Activated naive CD4-positive, alpha-beta T cell treated with anti-CD3 and anti-CD28 coated beads for 36 hours (primary cell): ENCODE results near the gene TTLL5. TPM values are rescaled to one million over a fixed set of nuclear protein-coding genes. Genes with fewer than 3 reads are reported as not detected.

ENCODE experiments used
- CTCF ChIA-PET: fragments of 350-600 bp; sonication (Branson Sonifier 250); formaldehyde crosslinking; loops from one replicate; lab custom pipeline; 2021; ENCODE audit warnings: antibody characterized with exemption; lab: Charles Lee
- DNase-seq: peaks from one replicate; pipeline ENCODE4 v3.0.0-alpha.2; 2020
- H3K27ac Mint-ChIP-seq: one replicate; pipeline ENCODE4 v1.8.0; 2021; ENCODE audit warnings: mild to moderate bottlenecking, mixed read lengths
- H3K27me3 Mint-ChIP-seq: one replicate; pipeline ENCODE4 v1.8.0; 2021; ENCODE audit warnings: low read depth, mixed read lengths
- H3K36me3 Mint-ChIP-seq: one replicate; pipeline ENCODE4 v1.8.0; 2021; ENCODE audit warnings: low read depth, mixed read lengths
- H3K4me1 Mint-ChIP-seq: one replicate; pipeline ENCODE4 v1.8.0; 2021; ENCODE audit warnings: low read depth, mixed read lengths
- H3K4me3 Mint-ChIP-seq: one replicate; pipeline ENCODE4 v1.8.0; 2021; ENCODE audit warnings: mild to moderate bottlenecking, moderate library complexity, mixed read lengths
- H3K9me3 Mint-ChIP-seq: one replicate; pipeline ENCODE4 v1.8.0; 2021; ENCODE audit warnings: mixed read lengths
- intact Hi-C: fragments of 100-400 bp; cut with micrococcal nuclease; formaldehyde crosslinking; loops from one replicate; pipeline ENCODE4 v1.15.1; 2023
- total RNA-seq, 2 experiments: library from RNA; stranded (reverse); gene quantifications; one replicate each; pipeline ENCODE4 v1.2.3, GENCODE V29; 2021

Gene TTLL5
- total RNA-seq, 2 experiments from 2014 or later: 23.8 to 25.1 TPM

DNA sequence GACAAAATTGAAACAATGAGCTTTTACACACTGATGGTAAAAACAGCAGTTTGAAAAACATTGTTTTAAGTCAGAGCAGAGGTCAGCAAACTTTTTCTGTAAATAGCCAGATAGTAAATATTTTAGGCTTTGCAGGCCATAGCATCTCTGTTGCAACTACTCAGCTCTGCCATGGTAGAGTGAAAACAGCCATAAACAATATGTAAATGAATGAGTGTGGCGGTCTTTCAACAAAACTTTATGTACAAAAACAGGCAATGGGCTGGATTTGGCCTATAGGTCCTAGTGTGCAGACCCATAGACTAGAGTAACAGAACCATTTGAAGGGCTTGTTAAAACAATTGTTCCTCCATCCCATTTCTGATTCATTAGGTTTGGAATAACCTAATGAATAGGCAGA lies 205.9 kb downstream of the TTLL5 start:
- Mint-ChIP-seq H3K27me3 (no peaks in the 10 kb centered on the region), H3K36me3 (peaks cover 12% of the 10 kb centered on the region), H3K9me3 (no peaks in the 10 kb centered on the region), H3K4me3 (no peak overlapping the region), H3K4me1 (no peaks in the 10 kb centered on the region), H3K27ac (no peak overlapping the region)
- CTCF ChIA-PET: interaction anchor here (1.0 kb wide), 1 partner anchor 116 kb away, joined by 3 read pairs; no protein-coding TSS in a partner anchor
- intact Hi-C loops: no loop called here
- DNase-seq: no peak

DNA sequence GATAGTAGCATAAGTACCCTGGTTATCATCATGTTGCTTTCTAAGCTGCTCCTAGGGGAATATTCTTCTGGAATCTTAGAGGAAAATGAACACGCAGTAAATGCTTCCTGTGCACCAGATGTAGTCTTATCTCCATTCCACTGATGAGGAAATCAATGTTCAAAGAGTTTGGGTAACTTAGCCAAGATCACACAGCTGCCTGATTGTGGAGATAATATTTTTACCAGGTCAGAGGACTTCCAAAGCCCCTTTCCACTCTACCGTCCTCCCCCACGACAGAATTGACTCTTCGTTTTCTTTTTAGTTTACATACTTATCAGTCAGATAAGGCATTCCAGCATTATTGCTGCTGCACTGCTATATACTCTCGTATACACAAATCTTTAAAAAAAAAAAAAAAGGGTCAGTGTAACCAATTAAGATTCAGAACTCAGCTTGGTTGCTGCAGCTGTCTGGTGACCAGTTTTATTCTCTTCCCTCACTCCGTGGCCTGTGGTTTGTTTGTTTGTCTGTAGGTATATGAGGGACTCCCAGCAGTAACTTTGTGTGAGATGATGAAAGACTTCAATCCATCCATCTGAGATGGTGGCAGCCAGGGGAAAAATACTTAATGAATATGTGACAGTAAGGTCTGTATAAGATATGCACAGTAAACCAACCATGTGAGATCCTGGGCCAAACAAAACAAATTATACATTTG lies 210.3 kb downstream of the TTLL5 start:
- Mint-ChIP-seq H3K27me3 (no peaks in the 10 kb centered on the region), H3K27ac (no peak overlapping the region), H3K4me3 (no peak overlapping the region), H3K9me3 (no peaks in the 10 kb centered on the region), H3K36me3 (peaks cover 12% of the 10 kb centered on the region), H3K4me1 (no peaks in the 10 kb centered on the region)
- CTCF ChIA-PET: interaction anchor here (0.6 kb wide), 1 partner anchor 621 kb away, joined by 5 read pairs; no protein-coding TSS in a partner anchor
- no peak for DNase-seq
- intact Hi-C loops: no loop called here

DNA sequence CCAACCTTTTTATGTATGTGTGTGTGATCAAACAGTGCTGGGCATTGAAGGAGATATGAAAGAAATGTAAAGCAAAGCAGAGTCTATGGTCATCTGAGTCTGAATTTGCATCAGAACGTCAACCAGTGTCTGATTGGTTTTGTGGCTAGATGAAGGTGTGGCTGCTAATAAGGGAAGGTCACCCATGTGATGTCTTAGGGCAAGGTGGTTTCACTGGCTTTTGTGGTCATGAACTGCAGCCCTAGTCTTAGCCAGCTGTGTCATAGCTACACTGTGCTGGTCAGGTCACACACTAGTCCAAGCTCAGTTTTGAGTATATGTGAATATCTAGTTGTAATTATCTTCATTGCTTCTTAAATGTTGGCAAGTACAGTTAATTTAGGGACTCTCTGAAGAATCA lies 214.9 kb downstream of the TTLL5 start:
- no peak overlapping the region for H3K4me3 Mint-ChIP-seq
- no peaks in the 10 kb centered on the region for H3K27me3 Mint-ChIP-seq
- intact Hi-C loops: no loop called here
- peaks cover 10% of the 10 kb centered on the region for H3K4me1 Mint-ChIP-seq
- CTCF ChIA-PET: interaction anchor here (0.6 kb wide), 1 partner anchor 145 kb away, joined by 3 read pairs; no protein-coding TSS in a partner anchor
- no peak overlapping the region for H3K27ac Mint-ChIP-seq
- H3K36me3 Mint-ChIP-seq: peaks cover 7% of the 10 kb centered on the region
- DNase-seq: no peak
- H3K9me3 Mint-ChIP-seq: no peaks in the 10 kb centered on the region

DNA sequence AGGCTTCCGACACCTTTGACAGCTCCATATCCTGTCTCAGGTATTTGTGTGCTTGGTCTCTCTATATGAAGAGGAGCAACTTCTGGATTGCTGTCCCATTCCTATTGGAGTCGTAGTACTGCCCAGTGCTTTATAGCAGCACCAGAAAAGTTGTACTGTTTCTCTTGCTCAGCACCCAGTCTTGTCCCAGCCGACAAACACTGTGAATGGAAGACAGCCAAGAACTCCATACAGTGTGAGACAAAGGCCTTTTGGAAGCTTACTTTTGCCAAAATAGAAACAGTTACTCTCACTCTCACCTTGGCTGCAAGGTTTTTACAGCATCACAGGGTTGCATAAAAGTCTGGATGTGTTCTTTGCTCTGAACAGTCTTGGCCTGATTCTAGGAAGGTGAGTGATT lies 215.5 kb downstream of the TTLL5 start:
- intact Hi-C loops: no loop called here
- Mint-ChIP-seq H3K27me3 (no peaks in the 10 kb centered on the region), H3K27ac (no peak overlapping the region), H3K4me3 (no peak overlapping the region), H3K9me3 (no peaks in the 10 kb centered on the region), H3K36me3 (peaks cover 6% of the 10 kb centered on the region), H3K4me1 (peaks cover 10% of the 10 kb centered on the region)
- CTCF ChIA-PET: interaction anchor here (0.6 kb wide), 1 partner anchor 146 kb away, joined by 3 read pairs; no protein-coding TSS in a partner anchor
- DNase-seq: no peak

DNA sequence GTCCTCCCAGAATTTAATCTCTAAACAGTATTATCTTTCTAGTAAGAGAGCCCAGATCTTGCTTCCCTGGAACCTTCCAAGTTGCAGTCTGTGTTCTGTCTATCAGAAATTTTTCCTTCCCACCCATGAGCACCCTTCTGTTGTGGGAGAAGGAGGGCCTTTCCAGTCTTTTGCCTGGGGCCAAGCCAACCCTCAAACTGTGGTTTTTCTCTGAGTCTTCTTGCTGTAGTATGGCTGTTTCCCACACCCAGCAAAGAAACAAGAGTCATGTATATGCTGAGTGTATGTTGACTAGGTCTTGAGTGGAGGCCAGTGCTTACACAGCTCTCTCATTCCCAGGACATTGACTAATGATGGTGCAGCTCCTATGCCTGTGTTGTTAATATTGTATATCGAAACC lies 216.2 kb downstream of the TTLL5 start:
- peaks cover 10% of the 10 kb centered on the region for H3K4me1 Mint-ChIP-seq
- DNase-seq: no peak
- H3K4me3 Mint-ChIP-seq: no peak overlapping the region
- no peak overlapping the region for H3K27ac Mint-ChIP-seq
- no peaks in the 10 kb centered on the region for H3K9me3 Mint-ChIP-seq
- H3K27me3 Mint-ChIP-seq: no peaks in the 10 kb centered on the region
- intact Hi-C loops: no loop called here
- CTCF ChIA-PET: no interaction called here
- H3K36me3 Mint-ChIP-seq: peaks cover 4% of the 10 kb centered on the region

DNA sequence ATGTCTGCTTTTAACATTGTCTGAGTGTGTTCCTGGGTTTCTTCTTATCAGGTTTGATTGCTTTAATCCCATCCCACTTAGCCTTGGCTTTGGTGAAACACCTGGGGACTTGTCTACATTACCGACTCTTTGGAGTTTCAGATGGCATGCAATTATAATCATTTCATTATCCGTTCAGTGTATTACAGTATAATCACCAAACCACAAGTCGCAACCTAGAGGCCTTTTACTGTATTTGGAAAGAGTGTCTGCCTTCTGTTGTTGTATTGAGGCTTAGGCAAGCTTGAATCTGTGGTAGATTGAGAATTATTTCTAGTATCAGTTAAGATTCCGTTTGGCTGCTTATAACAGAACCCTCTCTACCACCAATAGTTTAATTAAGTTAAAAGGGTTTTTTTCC lies 216.8 kb downstream of the TTLL5 start:
- no peak overlapping the region for H3K27ac Mint-ChIP-seq
- intact Hi-C loops: no loop called here
- H3K4me3 Mint-ChIP-seq: no peak overlapping the region
- peaks cover 5% of the 10 kb centered on the region for H3K36me3 Mint-ChIP-seq
- H3K9me3 Mint-ChIP-seq: no peaks in the 10 kb centered on the region
- H3K4me1 Mint-ChIP-seq: peaks cover 10% of the 10 kb centered on the region
- H3K27me3 Mint-ChIP-seq: no peaks in the 10 kb centered on the region
- DNase-seq: no peak
- CTCF ChIA-PET: no interaction called here

DNA sequence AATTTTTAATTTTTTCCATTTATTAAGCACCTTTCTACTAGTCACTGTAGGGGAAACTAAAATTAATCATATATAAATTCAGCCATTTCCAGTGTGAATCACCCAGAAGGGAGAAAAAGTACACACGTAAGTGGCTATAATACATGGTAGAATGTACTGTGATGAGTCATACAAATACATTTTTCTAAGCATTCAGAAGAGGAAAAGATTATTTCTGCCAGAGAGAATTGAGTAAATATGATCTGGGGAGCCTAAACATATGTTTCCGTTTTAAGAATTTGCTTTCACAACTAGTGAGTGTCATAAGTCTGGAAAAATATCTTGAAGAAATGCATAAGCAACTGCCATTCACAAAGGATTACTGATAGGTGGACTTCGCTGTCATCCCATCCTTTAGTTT lies 218.0 kb downstream of the TTLL5 start:
- CTCF ChIA-PET: no interaction called here
- Mint-ChIP-seq H3K4me1 (peaks cover 10% of the 10 kb centered on the region), H3K4me3 (no peak overlapping the region), H3K27ac (no peak overlapping the region), H3K9me3 (no peaks in the 10 kb centered on the region), H3K36me3 (peaks cover 8% of the 10 kb centered on the region), H3K27me3 (no peaks in the 10 kb centered on the region)
- intact Hi-C loops: no loop called here
- DNase-seq: no peak

DNA sequence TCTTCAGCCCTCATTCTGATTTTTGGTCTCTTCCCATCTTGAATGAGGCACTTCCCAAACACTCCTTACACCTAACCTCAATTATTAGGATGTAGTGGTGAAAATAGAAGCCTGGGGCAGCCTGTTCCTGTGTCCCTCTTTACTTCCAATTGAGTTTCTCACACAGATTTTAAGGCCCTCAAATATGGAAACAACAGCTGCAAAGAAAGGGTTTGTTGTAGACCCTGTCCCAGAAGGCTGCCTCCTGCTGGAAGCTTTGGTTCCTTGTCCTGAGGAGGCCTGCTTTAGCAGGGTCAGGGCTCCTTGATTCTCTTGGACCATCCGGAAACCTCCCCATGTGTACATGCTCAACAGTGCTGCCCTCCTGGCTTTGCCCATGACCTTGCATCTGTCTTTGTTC lies 219.5 kb downstream of the TTLL5 start:
- DNase-seq: no peak
- H3K9me3 Mint-ChIP-seq: no peaks in the 10 kb centered on the region
- H3K4me3 Mint-ChIP-seq: no peak overlapping the region
- peaks cover 10% of the 10 kb centered on the region for H3K4me1 Mint-ChIP-seq
- H3K27ac Mint-ChIP-seq: no peak overlapping the region
- H3K27me3 Mint-ChIP-seq: no peaks in the 10 kb centered on the region
- H3K36me3 Mint-ChIP-seq: peaks cover 12% of the 10 kb centered on the region
- intact Hi-C loops: no loop called here
- CTCF ChIA-PET: interaction anchor here (0.6 to 1.7 kb wide), 6 partner anchors 16 to 171 kb away, joined by 3 to 5 read pairs (median 3); no protein-coding TSS in a partner anchor

DNA sequence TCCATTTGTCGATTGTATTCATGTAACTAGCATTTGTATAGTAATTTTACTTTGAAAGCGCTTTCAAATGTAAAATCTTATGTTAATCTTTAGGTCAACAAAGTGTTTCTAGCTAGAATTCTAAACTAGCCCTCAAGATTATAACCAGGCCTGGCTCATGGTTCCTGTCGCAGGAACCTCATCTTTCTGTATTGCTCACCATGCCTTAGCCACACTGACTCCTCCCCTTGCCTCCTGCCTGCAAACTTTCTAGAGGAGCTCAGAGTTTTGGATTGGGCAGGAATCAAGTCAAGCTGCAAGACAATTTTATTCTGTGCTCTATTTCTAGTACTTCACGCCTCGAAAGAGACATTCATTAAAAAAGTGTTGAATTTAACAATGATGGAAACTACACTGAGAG lies 220.9 kb downstream of the TTLL5 start:
- H3K4me1 Mint-ChIP-seq: peaks cover 10% of the 10 kb centered on the region
- H3K4me3 Mint-ChIP-seq: no peak overlapping the region
- no peaks in the 10 kb centered on the region for H3K27me3 Mint-ChIP-seq
- no peak overlapping the region for H3K27ac Mint-ChIP-seq
- DNase-seq: no peak
- CTCF ChIA-PET: interaction anchor here (0.7 to 1.7 kb wide), 2 partner anchors 173 to 269 kb away, joined by 5 to 7 read pairs; no protein-coding TSS in a partner anchor
- peaks cover 10% of the 10 kb centered on the region for H3K36me3 Mint-ChIP-seq
- intact Hi-C loops: no loop called here
- H3K9me3 Mint-ChIP-seq: no peaks in the 10 kb centered on the region

DNA sequence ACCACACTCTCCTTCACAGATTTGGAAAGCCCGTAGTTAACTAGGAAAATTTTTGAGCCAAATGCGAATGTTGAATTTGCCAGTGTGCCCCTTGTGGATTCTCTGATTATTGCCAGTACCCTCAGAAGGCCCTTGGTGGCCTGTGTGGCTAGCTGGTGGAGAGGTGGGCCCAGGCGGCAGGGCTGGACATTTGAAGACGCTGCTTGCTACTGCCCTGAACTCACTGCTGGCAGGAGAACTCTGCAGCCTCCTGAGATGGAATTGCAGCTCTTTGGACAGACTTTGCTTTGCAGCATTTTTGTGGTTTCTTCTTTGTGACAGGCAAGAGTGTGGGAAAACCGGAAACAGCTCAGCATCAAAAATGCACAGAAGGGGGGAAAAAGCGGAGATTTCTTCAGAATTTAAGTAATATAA lies 223.2 kb downstream of the TTLL5 start:
- H3K27ac Mint-ChIP-seq: no peak overlapping the region
- peaks cover 4% of the 10 kb centered on the region for H3K4me1 Mint-ChIP-seq
- H3K27me3 Mint-ChIP-seq: no peaks in the 10 kb centered on the region
- intact Hi-C loops: no loop called here
- no peak for DNase-seq
- CTCF ChIA-PET: interaction anchor here (1.5 kb wide), 1 partner anchor 22 kb away, joined by 4 read pairs; no protein-coding TSS in a partner anchor
- H3K4me3 Mint-ChIP-seq: no peak overlapping the region
- H3K9me3 Mint-ChIP-seq: no peaks in the 10 kb centered on the region
- peaks cover 12% of the 10 kb centered on the region for H3K36me3 Mint-ChIP-seq

DNA sequence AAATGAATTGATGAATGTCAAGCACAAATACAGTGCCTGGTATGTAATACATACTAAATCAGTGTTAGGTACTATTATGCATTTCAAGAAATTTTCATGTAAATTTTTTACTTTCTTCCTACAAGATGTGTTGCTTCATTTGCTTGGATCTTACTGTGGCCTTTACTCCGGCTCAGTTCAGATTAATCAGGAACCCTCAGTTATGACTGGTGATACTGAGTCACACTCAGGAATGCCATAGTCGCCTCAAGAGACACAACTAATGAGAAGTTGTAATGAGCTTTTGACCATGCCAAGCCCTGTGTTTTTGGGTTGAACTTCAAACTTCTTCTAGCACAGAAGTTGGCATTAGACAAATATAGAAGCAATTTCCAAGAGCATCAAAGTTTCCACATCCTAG lies 224.8 kb downstream of the TTLL5 start:
- H3K27me3 Mint-ChIP-seq: no peaks in the 10 kb centered on the region
- no peak for DNase-seq
- no peaks in the 10 kb centered on the region for H3K4me1 Mint-ChIP-seq
- CTCF ChIA-PET: no interaction called here
- no peaks in the 10 kb centered on the region for H3K9me3 Mint-ChIP-seq
- no peak overlapping the region for H3K4me3 Mint-ChIP-seq
- H3K36me3 Mint-ChIP-seq: peaks cover 12% of the 10 kb centered on the region
- no peak overlapping the region for H3K27ac Mint-ChIP-seq
- intact Hi-C loops: no loop called here

DNA sequence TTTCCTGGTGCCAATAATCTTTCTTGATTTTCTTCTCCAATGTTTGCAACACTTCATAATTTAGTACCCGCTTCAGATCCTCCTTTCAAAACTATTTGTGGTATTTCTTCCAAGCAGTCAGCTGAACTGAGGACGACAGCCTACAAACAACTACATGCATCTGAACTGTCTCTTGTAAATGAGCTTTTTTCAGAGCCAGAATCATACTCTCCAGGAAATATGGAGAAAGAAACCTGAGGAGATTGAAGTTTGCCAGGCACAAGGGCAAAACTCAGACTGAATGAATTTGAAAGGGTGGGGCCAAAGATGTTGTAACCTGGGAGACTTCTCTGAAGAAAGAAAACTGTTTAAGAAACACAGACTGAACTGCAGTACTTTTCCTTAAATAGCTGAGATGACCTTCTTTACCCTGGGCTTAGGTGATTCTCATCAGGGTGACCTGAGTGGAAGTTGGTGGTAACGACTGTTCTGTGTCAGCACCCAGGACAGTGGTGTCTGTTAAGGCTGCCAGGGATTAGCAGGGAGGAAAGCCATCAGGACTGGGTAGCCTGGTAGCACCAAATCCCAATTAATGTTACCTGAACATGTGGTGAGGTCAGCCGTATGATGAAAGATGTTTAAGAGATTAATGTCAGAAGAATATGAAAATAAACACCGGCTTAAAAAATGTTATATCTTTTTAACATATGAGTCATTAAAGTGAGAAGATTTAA lies 225.7 kb downstream of the TTLL5 start:
- Mint-ChIP-seq H3K4me3 (no peak overlapping the region), H3K27ac (no peak overlapping the region), H3K4me1 (no peaks in the 10 kb centered on the region), H3K36me3 (peaks cover 12% of the 10 kb centered on the region), H3K27me3 (no peaks in the 10 kb centered on the region), H3K9me3 (no peaks in the 10 kb centered on the region)
- no peak for DNase-seq
- intact Hi-C loops: no loop called here
- CTCF ChIA-PET: no interaction called here
